Measurements from ENCODE around the gene PRORP. TPM values are rescaled to one million over a fixed set of nuclear protein-coding genes. Genes with fewer than 3 reads are reported as not detected.

The PRORP gene
- total and polyA plus RNA-seq, 2 of the 13 experiments (the other 11 are each of a cell fraction or from before 2014, with no cell fraction given): 48.9 to 88.7 TPM

GRCh38 chr14:35147186-35147585, 24.8 kb downstream of the PRORP start (continued):
- TF ChIP-seq ZIK1 (CRISPR knock-in tag; IDR thresholded peaks at IDR 0.05; ENCODE audit: borderline replicate concordance, low read depth): no peak

- intact Hi-C loops (cut with micrococcal nuclease; ENCODE audit: unreplicated experiment): loop anchor here (10.0 kb wide), 1 partner anchor 667 kb away; no protein-coding TSS in a partner anchor
- H3K27me3 ChIP-seq (ENCODE audit: control insufficient read depth in 1 of 2, insufficient read depth in 2 of 2, low read length in 2 of 2): no peaks in the 10 kb centered on the region
- H3K4me2 ChIP-seq (ENCODE audit: low read depth, low read length): no peak overlapping the region
- ChIA-PET POLR2A (interaction anchor here (1.6 kb wide), 1 partner anchor 144 kb away, joined by 13 read pairs; the partner anchor contains the start of gene PSMA6), CTCF (ENCODE audit: low intra/inter-chr PET ratio, low total read pairs) (no interaction called here)
- H3K4me1 ChIP-seq (ENCODE audit: insufficient read depth, low read length): peaks cover 33% of the 10 kb centered on the region
- H3K4me3 ChIP-seq (replicated peaks in 1 of 3; ENCODE audit: insufficient read depth in 1 of 3, low read depth in 2 of 3, low read length in 3 of 3): no peak overlapping the region
- H2AFZ ChIP-seq (ENCODE audit: low read length): no peak overlapping the region
- H3K36me3 ChIP-seq (replicated peaks in 1 of 2; ENCODE audit: control insufficient read depth in 1 of 2, insufficient read depth in 2 of 2, low read length in 2 of 2): 0 out of 5 replicates have a peak, but pooled peaks cover 0 to 1% of the 10 kb centered on the region in 2 experiments
- FAIRE-seq: no peak
- no peak for DNase-seq (ENCODE audit: low spot score)
- ATAC-seq: no peak
- 84% methylated on average over 3 of the region's 3 CpGs for WGBS (ENCODE audit: low lambda C conversion rate)
- no peaks in the 10 kb centered on the region for H3K9me3 ChIP-seq (ENCODE audit: low read length)
- H3K9ac ChIP-seq (ENCODE audit: insufficient read depth, low read depth, low read length): no peak overlapping the region
- no peak overlapping the region for H3K27ac ChIP-seq (ENCODE audit: extremely low read length, insufficient read depth, low read length)
- in situ Hi-C loops (cut with HindIII; ENCODE audit: extremely low pct_ligation_motif_present, low pct_unique_long_range_greater_than_20kb): loop anchor here (5.0 to 25.0 kb wide), 2 partner anchors 260 to 665 kb away; partner anchors contain the start of gene RALGAPA1
- peaks cover 23% of the 10 kb centered on the region for H3K79me2 ChIP-seq (ENCODE audit: insufficient read depth, low read length)
- no peaks in the 10 kb centered on the region for H4K20me1 ChIP-seq (ENCODE audit: insufficient read depth, low read length)
- BruUV-seq (replicated peaks): no TSS peak
- TF ChIP-seq SRY (CRISPR knock-in tag; IDR thresholded peaks at IDR 0.05): no peak
- 0 out of 2 replicates have a peak, but pooled peaks have one; percentile 29 for TF ChIP-seq TP53 (CRISPR knock-in tag; conservative IDR thresholded peaks at IDR 0.05)
- TF ChIP-seq ZNF232 (CRISPR knock-in tag; IDR thresholded peaks at IDR 0.05; ENCODE audit: borderline replicate concordance): no peak
- TF ChIP-seq HCFC1 (IDR thresholded peaks at IDR 0.05; ENCODE audit: low read depth, low read length): no peak
- TF ChIP-seq ZNF326 (CRISPR knock-in tag; IDR thresholded peaks at IDR 0.05; ENCODE audit: borderline replicate concordance): no peak
- TF ChIP-seq ZNF770 (CRISPR knock-in tag; IDR thresholded peaks at IDR 0.05): no peak
- no peak for TF ChIP-seq ZNF484 (CRISPR knock-in tag; IDR thresholded peaks at IDR 0.05; ENCODE audit: borderline replicate concordance, low read depth)
- 0 out of 2 replicates have a peak, but pooled peaks have one; percentile 1 for TF ChIP-seq GATAD1 (CRISPR knock-in tag; IDR thresholded peaks at IDR 0.05)
- no peak for TF ChIP-seq ZNF354B (CRISPR knock-in tag; IDR thresholded peaks at IDR 0.05)
- no peak for TF ChIP-seq PITX1 (CRISPR knock-in tag; IDR thresholded peaks at IDR 0.05)
- TF ChIP-seq ATRX (CRISPR knock-in tag; IDR thresholded peaks at IDR 0.05; ENCODE audit: borderline replicate concordance): no peak
- TF ChIP-seq ISL2 (CRISPR knock-in tag; IDR thresholded peaks at IDR 0.05): no peak
- no peak for TF ChIP-seq ZNF260 (CRISPR knock-in tag; IDR thresholded peaks at IDR 0.05; ENCODE audit: borderline replicate concordance, low read depth)
- TF ChIP-seq AFF4 (CRISPR knock-in tag; IDR thresholded peaks at IDR 0.05): no peak
- no peak for TF ChIP-seq ZBTB49 (CRISPR knock-in tag; IDR thresholded peaks at IDR 0.05; ENCODE audit: borderline replicate concordance)
Measured at GRCh38 chr14:35147711-35148110, 25.4 kb downstream of the PRORP start.

Measured in HepG2 (cell line).